Brain microvascular endothelial cell (primary cell): Measurements from ENCODE around the gene ARL5C.

Source experiments
- DNase-seq: peaks from one replicate; pipeline ENCODE4 v3.0.0-alpha.2; 2020
- H3K27ac ChIP-seq: fragments of 250-450 bp; sonication (Bioruptor Pico); 2 replicates; pipeline ENCODE4 v1.5.1; 2020; ENCODE audit warnings: mild to moderate bottlenecking, moderate library complexity
- H3K27me3 ChIP-seq: fragments of 250-450 bp; sonication (Bioruptor Pico); replicated peaks from 2 replicates; pipeline ENCODE4 v1.5.1; 2020; ENCODE audit warnings: mild to moderate bottlenecking
- H3K36me3 ChIP-seq: fragments of 250-450 bp; sonication (Bioruptor Pico); replicated peaks from 2 replicates; pipeline ENCODE4 v1.5.1; 2020; ENCODE audit warnings: mild to moderate bottlenecking
- H3K4me3 ChIP-seq: 2 replicates; pipeline ENCODE4 v1.5.1; 2011; ENCODE audit warnings: low read depth, mild to moderate bottlenecking, control low read depth, low read length, moderate library complexity
- in situ Hi-C: cut with HindIII; loops from 2 replicates; pipeline ENCODE4 v1.10.0; 2017; ENCODE audit warnings: low sequenced_read_pairs, low pct_ligation_motif_present
- TF ChIP-seq, protein P1 (sequence below): IDR thresholded peaks from 2 replicates; pipeline ENCODE4 v1.5.1; 2011; ENCODE audit warnings: low read depth, mild to moderate bottlenecking, moderate library complexity, low read length, control low read depth, inconsistent platforms; ENCODE audit errors: missing control alignments

ARL5C gene

DNA sequence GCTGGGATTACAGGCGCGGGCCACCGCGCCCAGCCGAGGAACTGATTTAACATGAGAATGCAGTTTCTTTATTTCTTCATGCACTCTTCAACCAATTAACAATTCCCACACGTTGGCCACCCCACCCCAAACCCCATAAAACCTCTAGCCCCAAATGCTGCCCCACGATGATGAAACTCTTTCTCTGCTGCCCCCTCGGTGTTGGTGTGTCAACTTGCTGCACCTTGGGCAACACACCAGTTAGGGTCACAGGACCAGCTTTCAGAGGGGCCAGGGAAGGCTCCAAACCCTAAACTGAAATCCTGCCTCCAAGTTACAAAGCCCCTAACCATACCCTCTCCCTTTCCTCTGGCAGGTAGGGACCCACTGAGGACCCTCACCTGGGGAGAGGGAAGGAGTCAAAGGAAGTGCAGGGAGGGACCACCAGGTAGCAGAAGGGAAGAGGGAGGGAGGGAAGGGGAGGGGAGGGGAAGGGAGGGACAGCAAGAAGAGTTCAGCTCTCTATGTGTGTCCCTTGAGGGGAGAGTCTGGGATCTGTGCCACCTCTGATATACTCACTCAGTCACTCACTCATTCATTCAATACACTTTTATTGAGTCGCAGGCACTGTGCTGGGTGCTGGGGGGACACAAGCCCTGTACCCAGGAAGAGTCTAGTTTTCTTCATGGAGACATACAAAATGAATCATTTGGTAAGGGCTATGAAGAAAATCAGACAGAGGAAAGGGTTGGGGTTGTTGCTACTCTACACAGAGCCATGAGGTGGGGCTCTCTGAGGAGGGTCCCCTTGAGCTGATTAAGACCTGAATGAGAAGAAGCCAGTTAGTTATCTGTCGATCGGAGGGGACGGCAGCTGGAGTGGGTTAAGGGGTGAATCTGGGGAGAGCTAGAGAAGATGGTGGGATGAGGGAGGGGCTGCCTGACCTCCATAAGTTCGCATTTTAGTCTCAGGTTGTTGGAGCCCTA is 18.5 kb downstream of the ARL5C start:
- Histone ChIP-seq H3K27ac (no peak overlapping the region), H3K27me3 (peaks cover 8% of the 10 kb centered on the region), H3K36me3 (no peaks in the 10 kb centered on the region), H3K4me3 (no peak overlapping the region)
- in situ Hi-C loops, result no loop called here
- TF ChIP-seq, protein P1, sequence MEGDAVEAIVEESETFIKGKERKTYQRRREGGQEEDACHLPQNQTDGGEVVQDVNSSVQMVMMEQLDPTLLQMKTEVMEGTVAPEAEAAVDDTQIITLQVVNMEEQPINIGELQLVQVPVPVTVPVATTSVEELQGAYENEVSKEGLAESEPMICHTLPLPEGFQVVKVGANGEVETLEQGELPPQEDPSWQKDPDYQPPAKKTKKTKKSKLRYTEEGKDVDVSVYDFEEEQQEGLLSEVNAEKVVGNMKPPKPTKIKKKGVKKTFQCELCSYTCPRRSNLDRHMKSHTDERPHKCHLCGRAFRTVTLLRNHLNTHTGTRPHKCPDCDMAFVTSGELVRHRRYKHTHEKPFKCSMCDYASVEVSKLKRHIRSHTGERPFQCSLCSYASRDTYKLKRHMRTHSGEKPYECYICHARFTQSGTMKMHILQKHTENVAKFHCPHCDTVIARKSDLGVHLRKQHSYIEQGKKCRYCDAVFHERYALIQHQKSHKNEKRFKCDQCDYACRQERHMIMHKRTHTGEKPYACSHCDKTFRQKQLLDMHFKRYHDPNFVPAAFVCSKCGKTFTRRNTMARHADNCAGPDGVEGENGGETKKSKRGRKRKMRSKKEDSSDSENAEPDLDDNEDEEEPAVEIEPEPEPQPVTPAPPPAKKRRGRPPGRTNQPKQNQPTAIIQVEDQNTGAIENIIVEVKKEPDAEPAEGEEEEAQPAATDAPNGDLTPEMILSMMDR, result no peak
- no peak for DNase-seq

DNA sequence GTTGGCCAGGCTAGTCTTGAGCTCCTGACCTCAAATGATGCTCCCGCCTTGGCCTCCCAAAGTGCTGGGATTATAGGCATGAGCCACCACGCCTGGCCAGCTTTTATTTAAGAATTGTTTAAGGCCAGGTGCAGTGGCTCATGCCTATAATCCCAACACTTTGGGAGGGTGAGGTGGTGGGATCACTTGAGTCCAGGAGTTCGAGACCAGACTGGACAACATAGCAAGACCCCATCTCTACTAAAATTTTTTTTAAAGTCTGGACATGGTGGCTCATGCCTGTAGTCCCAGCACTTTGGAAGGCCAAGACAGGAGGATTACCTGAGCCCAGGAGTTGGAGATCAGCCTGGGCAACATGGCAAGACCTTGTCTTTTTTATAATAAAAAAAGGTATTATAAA is 19.7 kb downstream of the ARL5C start:
- H3K27ac ChIP-seq, result no peak overlapping the region
- no peak for DNase-seq
- no peaks in the 10 kb centered on the region for H3K36me3 ChIP-seq
- in situ Hi-C loops, result no loop called here
- H3K27me3 ChIP-seq, result peaks cover 8% of the 10 kb centered on the region
- H3K4me3 ChIP-seq, result no peak overlapping the region
- TF ChIP-seq, protein P1, result no peak

DNA sequence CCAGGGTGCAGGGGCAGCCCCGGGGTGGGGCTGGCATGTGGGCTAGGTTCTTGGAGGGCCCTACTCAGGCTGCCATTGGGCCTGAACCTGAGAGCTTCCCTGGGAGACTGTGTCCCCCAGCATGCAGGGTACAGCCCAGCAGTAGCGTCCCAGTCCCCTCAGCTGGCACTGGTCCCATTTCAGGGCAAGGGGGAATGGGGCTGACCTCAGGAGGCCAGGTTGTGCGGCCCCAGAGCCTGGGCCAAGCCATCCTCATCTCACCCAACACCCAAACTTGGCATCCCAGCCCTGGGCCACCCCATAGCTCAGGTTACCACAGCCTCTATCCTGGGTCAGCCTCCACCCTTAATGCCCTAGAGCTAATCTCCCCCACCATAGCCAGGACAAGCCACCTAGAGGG is 20.8 kb downstream of the ARL5C start:
- Histone ChIP-seq H3K27ac (no peak overlapping the region), H3K36me3 (no peaks in the 10 kb centered on the region), H3K27me3 (no peaks in the 10 kb centered on the region), H3K4me3 (no peak overlapping the region)
- TF ChIP-seq, protein P1, result no peak
- in situ Hi-C loops, result no loop called here
- no peak for DNase-seq

DNA sequence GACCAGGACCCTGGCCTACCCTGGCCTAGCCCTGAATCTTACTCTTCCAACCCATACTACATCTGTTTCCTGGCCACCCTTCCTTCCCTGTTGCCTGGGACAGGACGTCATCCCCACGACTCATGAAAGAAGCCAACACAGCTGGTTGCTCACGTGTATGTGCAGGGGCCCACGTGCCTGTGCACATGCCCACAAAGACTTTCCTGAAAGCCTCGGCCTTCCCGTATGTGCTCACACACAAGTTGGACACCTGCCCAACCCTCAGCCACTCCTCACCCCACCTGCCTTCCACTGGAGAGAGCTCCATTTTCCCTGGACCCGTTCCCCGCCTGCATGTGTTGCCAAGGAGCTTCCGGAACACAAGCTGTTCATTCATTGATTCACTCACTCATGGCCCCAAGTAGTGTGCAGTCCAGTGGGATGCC is 21.5 kb downstream of the ARL5C start:
- TF ChIP-seq, protein P1, result no peak
- Histone ChIP-seq H3K27me3 (no peaks in the 10 kb centered on the region), H3K27ac (no peak overlapping the region), H3K36me3 (no peaks in the 10 kb centered on the region), H3K4me3 (no peak overlapping the region)
- DNase-seq, result no peak
- in situ Hi-C loops, result no loop called here

DNA sequence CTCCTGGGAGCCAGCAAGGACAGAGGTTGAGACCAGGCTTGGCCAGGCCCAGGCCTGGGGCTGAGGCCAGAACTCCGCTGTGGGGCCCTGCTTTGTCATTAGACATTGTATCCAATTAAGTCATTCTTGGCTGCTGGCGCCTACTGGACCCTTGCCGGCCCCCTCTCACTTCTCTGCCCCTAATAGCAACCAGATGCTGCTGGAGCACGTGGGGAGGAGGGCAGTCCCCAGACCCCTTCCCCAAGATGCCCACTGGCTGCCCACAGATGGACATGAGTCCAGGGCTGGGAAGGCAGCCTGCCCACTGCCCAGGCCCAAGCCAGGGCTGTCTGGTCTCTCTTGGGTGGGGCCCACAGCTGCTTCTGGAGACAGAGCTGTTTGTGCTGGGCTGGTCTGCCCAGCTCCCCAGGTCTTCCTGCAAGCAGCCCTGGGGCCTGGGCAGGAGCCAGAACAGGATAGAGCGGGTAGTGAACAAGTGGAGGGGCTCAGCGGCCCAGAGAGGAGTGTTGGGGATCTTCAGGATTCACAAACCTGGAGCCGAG is 22.3 kb downstream of the ARL5C start:
- in situ Hi-C loops, result no loop called here
- Histone ChIP-seq H3K27ac (no peak overlapping the region), H3K36me3 (no peaks in the 10 kb centered on the region), H3K27me3 (no peaks in the 10 kb centered on the region), H3K4me3 (no peak overlapping the region)
- TF ChIP-seq, protein P1, result no peak
- DNase-seq, result no peak
